Astrocyte (in vitro differentiated cells and primary cell): ENCODE results near the gene TUT1.

Source experiments
- CTCF ChIP-seq: IDR thresholded peaks from 2 replicates; pipeline ENCODE4 v1.5.1; 2011; ENCODE audit warnings: low read depth, mild to moderate bottlenecking, inconsistent platforms, low read length, moderate library complexity; ENCODE audit not compliant: insufficient read depth
- EZH2 ChIP-seq: IDR thresholded peaks from 2 replicates; pipeline ENCODE4 v1.6.1; 2012; ENCODE audit warnings: mild to moderate bottlenecking, low read length, inconsistent platforms; ENCODE audit not compliant: insufficient read depth

GRCh38 chr11:62601372-62602140 lies 10.2 kb upstream of the TUT1 start, which contains the start of gene MTA2:
- no peak for TF ChIP-seq CTCF
- TF ChIP-seq EZH2 = no peak
